ENCODE results near the gene LILRB4.

LILRB4 gene

GRCh38 chr19:54662730-54663129 is at the start of gene LILRB4:
TSS of gene LILRB4 (plus strand) at chr19:54662985. CDS start at chr19:54663034, 49 bp downstream.
- no peaks in the 10 kb centered on the region for H3K9me3 ChIP-seq (ENCODE audit: insufficient read depth, low read length)
- no peaks in the 10 kb centered on the region for H3K9me2 ChIP-seq (replicated peaks; ENCODE audit: insufficient read depth, low read length)
- no peak for TF ChIP-seq EZH2phosphoT487 (conservative IDR thresholded peaks at IDR 0.05; ENCODE audit: low read length)
- TF ChIP-seq CTCF (IDR thresholded peaks at IDR 0.05; ENCODE audit: insufficient read depth, low read length, poor library complexity, severe bottlenecking): no peak
- no peak within 1 kb of the TSS for H3K9ac ChIP-seq (ENCODE audit: low read length)
- H3F3A ChIP-seq (ENCODE audit: insufficient read depth): no peaks in the 10 kb centered on the region
- no peaks in the 10 kb centered on the region for H3K27me3 ChIP-seq (ENCODE audit: low read length)
- no peaks in the 10 kb centered on the region for H3K79me2 ChIP-seq (ENCODE audit: insufficient read depth, low read length)
- no peak within 1 kb of the TSS for H2AFZ ChIP-seq (ENCODE audit: low read depth, low read length, severe bottlenecking)
- no peaks in the 10 kb centered on the region for H4K20me1 ChIP-seq (ENCODE audit: low read depth, low read length)
- no peaks in the 10 kb centered on the region for H3K36me3 ChIP-seq (ENCODE audit: low read length)
- no peak within 1 kb of the TSS for H3K4me2 ChIP-seq (ENCODE audit: low read depth, low read length, poor library complexity, severe bottlenecking)
- H3K27ac ChIP-seq (ENCODE audit: low read depth, low read length): no peak within 1 kb of the TSS
- H3K4me3 ChIP-seq (ENCODE audit: insufficient read depth, low read length, poor library complexity, severe bottlenecking): no peak within 1 kb of the TSS

DNA sequence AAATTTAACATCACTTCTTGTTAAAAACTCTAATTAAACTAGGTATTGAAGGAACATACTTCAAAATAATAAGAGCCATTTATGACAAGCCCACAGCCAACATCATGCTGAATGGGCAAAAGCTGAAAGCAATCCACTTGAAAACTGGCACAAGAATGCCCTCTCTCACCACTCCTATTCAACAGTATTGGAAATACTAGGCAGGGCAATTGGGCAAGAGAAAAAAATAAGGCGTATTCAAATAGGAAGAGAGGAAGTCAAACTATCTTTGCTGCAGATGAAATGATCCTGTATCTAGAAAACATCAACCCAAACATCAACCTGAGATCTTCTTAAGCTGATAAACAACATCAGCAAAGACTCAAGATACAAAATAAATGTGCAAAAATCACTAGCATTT is 48.1 kb upstream of the LILRB4 start:
- Histone ChIP-seq H3K9me3 (ENCODE audit: insufficient read depth, low read length) (no peaks in the 10 kb centered on the region), H2AFZ (ENCODE audit: low read depth, low read length, severe bottlenecking) (no peak overlapping the region), H4K20me1 (ENCODE audit: low read depth, low read length) (no peaks in the 10 kb centered on the region), H3K4me3 (ENCODE audit: insufficient read depth, low read length, poor library complexity, severe bottlenecking) (no peak overlapping the region), H3K79me2 (ENCODE audit: insufficient read depth, low read length) (no peaks in the 10 kb centered on the region), H3K9me2 (replicated peaks; ENCODE audit: insufficient read depth, low read length) (no peaks in the 10 kb centered on the region), H3K27me3 (ENCODE audit: low read length) (no peaks in the 10 kb centered on the region), H3F3A (ENCODE audit: insufficient read depth) (no peaks in the 10 kb centered on the region), H3K36me3 (ENCODE audit: low read length) (no peaks in the 10 kb centered on the region), H3K4me2 (ENCODE audit: low read depth, low read length, poor library complexity, severe bottlenecking) (no peak overlapping the region), H3K9ac (ENCODE audit: low read length) (no peak overlapping the region), H3K27ac (ENCODE audit: low read depth, low read length) (no peak overlapping the region)
- no peak for TF ChIP-seq EZH2phosphoT487 (conservative IDR thresholded peaks at IDR 0.05; ENCODE audit: low read length)
- no peak for TF ChIP-seq CTCF (IDR thresholded peaks at IDR 0.05; ENCODE audit: insufficient read depth, low read length, poor library complexity, severe bottlenecking)

DNA sequence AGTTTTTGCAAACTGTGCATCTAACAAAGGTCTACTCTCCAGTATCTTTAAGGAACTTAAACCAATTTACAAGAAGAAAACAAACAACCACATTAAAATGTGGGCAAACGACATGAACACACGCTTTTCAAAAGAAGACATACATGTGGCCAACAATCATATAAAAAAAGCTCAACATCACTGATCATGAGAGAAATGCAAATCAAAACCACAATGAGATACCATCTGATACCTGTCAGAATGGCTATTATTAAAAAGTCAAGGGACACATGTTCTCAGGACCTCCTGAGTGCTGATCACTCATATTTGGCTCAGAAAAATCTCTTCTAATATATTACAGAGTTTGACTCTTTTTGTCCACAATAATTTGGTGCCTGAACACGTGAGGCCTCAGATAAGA is 46.7 kb upstream of the LILRB4 start:
- H3K9me3 ChIP-seq (ENCODE audit: insufficient read depth, low read length): no peaks in the 10 kb centered on the region
- no peaks in the 10 kb centered on the region for H3K36me3 ChIP-seq (ENCODE audit: low read length)
- H3K27ac ChIP-seq (ENCODE audit: low read depth, low read length): no peak overlapping the region
- no peaks in the 10 kb centered on the region for H4K20me1 ChIP-seq (ENCODE audit: low read depth, low read length)
- no peak overlapping the region for H2AFZ ChIP-seq (ENCODE audit: low read depth, low read length, severe bottlenecking)
- no peaks in the 10 kb centered on the region for H3K27me3 ChIP-seq (ENCODE audit: low read length)
- H3K79me2 ChIP-seq (ENCODE audit: insufficient read depth, low read length): no peaks in the 10 kb centered on the region
- no peaks in the 10 kb centered on the region for H3F3A ChIP-seq (ENCODE audit: insufficient read depth)
- H3K4me2 ChIP-seq (ENCODE audit: low read depth, low read length, poor library complexity, severe bottlenecking): no peak overlapping the region
- H3K9me2 ChIP-seq (replicated peaks; ENCODE audit: insufficient read depth, low read length): no peaks in the 10 kb centered on the region
- TF ChIP-seq EZH2phosphoT487 (conservative IDR thresholded peaks at IDR 0.05; ENCODE audit: low read length) (no peak), CTCF (IDR thresholded peaks at IDR 0.05; ENCODE audit: insufficient read depth, low read length, poor library complexity, severe bottlenecking) (no peak)
- no peak overlapping the region for H3K9ac ChIP-seq (ENCODE audit: low read length)
- H3K4me3 ChIP-seq (ENCODE audit: insufficient read depth, low read length, poor library complexity, severe bottlenecking): no peak overlapping the region
